Measurements from ENCODE around the gene BNC1.
"Not testable (repeated sequence)": the region's sequence is repeated elsewhere in the genome, so short reads cannot be mapped to it uniquely, and the experiment has no call there.

Gene BNC1

DNA sequence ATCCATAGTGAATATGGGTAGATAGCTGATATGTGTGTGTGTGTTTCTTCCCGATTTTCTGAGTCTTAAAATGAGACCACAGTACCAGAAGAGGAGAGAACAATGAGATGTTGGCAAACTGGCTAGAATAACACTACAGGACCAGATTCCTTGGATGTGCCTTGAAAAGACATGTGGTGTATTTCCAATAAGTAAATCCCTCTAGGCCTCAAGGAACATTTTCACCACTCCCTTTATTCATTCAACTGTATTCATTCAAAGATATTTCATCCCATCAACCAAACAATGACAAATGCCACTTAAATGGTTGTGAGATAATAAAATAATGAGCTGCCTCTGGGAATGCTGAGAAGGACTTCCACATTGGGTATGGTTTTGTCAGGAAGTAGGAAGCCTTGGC is 8.7 kb upstream of the BNC1 start:
- no peak for DNase-seq (ENCODE audit: low read depth, low spot score)

DNA sequence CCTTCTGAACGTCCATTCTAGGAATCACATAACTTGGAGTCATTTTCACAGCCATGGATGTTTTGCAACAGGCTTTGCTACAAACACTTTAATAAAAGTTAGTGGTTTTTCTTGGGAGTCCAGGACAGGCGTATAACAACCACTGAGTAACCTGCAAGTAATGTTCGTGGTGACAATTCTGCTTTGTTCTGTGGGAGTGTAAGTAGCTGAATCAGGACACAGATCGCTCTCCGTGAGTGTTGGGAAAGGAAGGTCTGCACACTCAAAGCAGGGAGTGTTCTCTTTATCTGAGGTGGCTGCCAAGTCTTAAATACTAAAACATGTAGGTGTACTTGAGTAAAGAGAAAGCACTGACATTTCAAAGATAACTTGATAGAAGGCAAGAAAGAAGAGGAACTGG is 7.9 kb upstream of the BNC1 start:
- no peak for DNase-seq (ENCODE audit: low read depth, low spot score)

DNA sequence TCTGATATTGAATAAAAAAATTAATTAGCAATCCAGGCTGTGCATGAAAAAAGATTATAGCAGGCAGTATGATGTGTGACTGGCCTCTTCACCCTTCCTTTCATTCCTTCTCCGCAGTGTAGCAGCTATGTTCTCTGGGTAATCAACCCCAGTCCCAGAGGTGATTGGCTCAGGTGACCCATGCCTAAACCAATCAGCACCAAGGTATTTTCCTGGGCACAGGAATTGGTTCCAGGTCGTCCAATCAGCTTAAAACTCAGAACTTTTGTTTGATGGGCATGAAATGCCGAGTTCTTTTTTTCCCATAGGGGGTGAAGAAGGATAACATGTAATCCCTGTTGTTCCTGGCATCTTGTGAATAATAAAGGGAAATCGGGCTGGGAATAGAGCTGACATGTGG is 5.8 kb upstream of the BNC1 start:
- DNase-seq (ENCODE audit: low read depth, low spot score) = no peak

DNA sequence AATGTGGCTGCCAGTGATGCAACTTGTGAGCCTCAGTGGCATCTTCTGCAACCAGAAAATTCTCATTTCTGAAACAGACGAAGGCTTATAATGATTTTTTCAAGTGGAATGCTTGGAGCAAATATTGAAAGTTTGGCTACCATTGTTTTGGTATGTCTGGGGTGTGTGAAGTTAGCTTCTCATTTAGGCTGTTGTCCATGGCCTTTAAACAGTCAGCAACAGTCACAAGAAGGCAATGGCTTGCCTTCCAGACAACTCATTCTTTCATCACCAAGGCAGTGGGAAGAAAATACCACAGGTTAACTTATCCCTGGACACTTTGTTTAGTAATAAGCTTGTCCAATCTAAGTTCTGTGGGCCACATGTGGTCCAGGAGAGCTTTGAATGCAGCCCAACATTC is 4.7 kb upstream of the BNC1 start:
- no peak for DNase-seq (ENCODE audit: low read depth, low spot score)

DNA sequence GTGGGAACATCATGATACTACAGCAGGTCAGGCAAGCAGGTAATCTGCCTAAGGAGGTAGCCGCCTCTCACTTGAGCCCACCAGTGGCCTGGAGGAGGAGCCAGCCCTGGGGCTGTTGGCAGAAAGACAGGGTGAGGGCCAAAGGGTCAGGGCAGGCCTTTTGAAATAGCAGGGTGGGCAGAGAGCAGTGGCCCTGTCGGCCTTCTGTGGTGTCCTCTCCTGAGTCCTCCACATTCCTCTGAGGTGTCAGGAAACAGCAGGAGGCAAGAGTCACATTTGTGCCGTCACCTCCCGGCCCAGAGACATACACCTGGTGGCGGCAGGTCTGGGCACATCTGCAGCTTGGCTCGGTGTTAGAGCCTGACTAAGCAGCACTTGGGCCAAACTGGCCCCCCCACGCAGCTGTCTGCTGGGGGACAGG is 3.9 kb upstream of the BNC1 start:
- no peak for DNase-seq (ENCODE audit: low read depth, low spot score)

DNA sequence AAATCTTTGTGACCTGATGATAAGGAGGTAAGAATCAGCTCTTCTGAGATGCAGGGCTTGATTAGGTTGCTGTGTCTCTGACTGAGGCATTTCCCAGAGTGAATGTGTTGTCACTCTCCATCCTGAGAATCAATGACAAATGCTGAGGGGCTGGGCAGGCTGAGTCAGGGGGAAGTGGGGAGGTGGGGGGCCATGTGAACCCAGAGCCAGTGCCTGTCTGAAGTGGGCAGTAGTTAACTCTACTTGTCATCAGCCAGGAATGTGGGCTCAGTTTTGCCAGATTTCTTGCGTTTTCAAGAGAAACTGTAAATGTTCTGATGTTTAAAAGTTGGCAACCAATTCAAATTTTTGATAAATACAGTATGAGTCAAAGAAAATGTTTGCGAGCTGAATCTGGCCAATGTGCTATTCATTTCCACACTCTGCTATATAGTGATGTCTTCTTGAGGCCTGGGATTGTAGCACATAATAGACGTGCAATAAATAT is 3.1 kb upstream of the BNC1 start:
- DNase-seq (ENCODE audit: low read depth, low spot score) = no peak

DNA sequence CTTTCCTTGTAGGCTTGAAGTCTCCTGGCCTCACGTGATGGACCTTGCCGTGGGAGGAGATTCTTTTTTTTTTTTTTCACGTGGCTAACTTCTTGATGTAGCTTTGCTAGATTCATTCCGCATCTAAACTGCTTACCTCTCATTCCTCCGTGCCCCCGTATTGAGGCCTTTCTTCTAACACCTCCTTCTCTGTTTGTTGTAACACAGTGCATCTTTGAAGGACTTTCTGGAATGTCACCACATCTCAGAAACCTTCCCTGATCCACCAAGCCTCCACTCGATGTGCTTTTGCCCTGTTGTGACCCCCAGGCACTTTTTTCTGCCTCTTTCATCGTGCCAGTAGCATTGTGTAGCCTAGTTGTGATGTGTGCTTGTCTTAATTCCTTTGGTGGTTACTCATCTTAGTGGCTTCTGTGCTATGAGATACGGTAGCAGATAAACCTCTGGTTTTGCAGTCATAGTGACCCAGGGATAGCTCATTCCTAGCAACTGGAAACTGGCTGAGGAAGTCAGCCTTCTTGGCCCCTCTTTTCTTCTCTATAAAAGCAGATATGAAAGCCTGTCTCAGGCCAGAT is 1.6 kb upstream of the BNC1 start:
- DNase-seq (ENCODE audit: low read depth, low spot score) = no peak

DNA sequence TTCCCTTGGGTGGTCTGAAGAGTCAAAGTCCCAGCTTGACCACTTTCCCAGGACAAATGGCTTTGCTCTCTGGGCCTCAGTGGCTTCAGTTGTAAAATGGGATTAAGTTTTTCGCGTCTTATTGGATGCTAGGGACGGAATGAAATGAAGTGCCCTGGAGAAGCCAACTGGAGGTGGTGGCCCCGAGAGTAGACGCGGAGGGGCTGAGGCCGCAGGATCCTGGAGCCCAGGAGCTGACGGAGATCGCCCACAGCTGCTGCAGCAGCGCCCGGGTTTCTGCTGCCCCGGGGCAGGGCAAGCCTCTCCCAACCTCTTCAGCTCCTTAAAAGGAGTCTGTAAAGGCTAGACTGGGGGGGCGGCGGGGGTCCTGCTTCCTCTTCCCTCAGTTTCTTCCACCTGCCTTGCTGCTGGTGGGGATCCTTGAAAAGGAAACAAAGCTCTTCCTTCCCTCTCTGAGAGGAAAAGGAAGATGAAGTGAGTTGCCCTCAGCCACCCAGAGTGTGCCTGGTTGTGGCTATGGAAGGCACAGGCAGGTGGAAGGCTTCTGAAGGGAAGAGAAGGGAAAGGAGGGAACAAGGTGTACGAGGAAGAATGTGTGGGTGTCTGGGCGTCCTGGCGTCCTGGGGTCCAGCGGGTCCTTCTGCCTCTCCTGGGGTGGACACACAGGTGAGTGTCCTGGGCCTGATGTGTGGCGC is 967 bp upstream of the BNC1 start:
- DNase-seq (ENCODE audit: low read depth, low spot score) = no peak

DNA sequence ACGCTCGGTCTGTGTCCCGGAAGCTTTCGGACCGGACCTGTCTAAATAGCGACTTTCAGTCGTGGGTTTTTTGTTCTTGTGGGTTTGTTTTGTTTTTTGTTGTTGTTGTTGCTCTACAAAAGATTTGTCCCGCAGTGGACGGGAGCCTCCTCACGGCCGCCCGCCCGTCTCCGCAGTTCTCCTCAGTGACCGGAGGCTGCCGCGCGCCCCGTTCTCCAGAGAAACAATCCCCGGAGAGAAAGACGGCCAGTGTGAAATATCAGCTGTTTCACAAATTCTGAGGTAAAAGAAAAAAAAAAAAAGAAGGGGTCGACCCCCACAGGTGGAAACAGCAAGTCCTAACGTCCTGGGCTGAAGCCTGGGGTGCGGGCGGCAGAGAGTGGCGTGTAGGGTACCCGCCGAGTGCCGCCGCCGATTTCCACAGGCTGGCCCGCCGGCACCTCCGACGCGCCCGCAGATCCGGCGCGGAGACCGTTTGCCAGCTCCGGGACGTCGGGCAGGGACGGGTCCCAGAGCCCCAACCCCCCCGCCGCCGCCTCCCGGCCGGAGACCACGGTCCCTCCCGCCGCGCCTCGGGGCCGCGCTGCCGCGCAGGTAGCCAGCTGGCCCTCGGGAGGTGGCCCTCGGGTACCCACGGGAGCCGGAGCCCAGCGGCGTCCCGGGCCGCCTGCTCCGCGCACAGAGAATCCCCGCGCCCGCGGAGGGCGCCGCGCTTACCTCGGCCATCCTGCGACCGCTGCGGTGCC is 478 bp downstream of the BNC1 start:
- DNase-seq (ENCODE audit: low read depth, low spot score) = no peak

DNA sequence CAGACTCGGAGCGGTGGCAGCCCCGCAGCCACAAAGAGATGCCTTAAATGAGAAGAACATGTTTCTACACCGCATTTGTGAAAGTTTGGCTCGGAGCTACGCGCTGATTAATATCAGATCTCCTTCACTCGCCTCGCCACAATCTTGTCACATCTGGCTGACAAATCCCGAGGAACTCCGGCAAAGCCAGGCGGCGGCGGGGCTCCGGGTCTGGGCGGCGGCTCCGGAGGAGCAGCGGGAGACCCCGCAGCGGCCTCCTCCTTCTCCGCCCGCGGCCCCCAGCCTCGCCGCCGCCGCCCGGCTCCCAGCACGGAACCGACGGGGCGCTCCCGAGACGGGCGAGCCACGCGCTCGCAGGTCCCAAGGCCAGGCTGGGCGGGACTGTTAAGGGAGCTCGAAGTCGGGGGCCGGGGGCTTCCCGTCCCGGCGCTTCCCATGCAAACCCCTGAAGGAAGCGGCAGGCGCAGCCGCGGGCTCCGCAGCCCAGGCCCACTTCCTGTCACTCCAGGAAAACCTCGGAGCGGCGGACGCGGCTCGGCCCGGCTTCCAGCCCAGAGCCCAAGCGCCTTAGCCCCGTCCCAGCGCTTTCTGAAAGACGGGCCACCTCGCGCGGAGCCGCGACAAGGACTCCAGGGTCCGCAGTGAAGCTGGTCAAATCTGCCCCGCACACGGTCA is 1.2 kb downstream of the BNC1 start:
- no peak for DNase-seq (ENCODE audit: low read depth, low spot score)

DNA sequence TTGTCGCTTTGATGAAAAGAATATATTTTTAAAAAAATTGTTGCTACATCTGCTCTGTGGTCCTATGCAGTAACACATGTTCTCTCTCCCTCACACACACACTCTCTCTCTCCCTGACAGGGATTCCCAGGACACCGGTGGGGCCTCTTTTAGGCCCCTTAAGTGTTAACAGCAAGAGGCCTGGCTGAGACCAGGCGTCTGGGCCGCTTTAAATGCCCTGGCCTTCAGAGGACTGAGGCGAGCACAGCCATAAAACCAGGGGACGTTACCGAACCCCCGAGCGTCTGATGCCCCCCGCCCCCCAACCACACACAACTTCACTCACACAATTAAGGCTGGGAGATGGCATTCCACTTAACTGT is 1.7 kb downstream of the BNC1 start:
- no peak for DNase-seq (ENCODE audit: low read depth, low spot score)

DNA sequence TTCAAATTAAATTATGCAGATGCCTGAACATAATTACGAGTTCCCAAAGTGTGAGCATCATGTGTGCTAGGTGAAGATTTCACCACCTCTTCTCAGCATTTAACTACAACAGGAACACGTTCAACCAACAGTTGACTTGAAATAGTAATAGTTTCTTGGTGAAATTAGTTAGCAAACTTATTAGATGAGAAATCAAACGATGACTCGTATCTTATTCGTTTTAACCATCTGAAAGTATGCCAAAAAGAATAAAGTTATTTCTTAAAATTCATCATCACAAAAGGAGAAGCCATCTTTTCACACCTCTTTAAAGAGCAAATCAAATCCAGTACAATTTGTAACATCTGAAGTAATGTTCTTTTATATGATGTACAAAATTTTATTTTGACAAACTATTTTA is 2.3 kb downstream of the BNC1 start:
- DNase-seq (ENCODE audit: low read depth, low spot score) = no peak

DNA sequence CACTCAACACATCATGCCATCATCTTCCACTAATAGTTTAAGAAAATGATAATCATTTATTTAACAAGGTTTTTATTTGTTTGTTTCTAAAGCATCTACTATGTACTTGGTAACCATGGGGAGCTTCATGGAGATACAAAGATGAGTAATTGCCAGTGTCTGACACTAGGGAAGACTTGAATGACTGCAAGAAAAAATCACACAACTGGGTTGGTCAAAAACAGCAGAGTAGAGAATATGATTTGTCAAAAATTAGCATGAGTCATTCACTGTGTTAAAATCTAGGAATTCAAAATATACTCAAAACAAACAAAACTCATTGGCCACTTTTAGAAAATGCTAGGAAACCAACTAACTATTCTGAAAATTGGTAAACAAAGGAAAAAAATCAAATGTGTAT is 6.3 kb downstream of the BNC1 start:
- DNase-seq (ENCODE audit: low read depth, low spot score) = no peak

DNA sequence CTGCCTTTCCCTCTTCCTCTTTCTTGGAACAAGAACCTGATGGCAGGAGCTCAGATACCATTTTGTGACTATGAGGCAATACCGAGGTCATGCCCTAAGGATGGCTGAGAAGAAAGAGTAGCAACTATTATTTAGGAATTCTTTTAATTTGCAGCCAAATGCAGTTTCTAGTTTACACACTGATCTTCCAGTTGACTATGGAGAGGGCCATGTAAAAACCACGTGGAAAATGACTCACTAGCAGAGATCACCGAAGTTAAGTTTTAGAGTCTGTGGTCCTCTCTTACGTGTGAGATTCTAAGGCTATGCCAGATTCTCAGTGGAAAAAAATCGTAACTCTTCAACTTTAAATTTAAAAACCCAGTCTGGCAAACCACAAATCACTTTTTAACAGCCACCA is 7.8 kb downstream of the BNC1 start:
- no peak for DNase-seq (ENCODE audit: low read depth, low spot score)

DNA sequence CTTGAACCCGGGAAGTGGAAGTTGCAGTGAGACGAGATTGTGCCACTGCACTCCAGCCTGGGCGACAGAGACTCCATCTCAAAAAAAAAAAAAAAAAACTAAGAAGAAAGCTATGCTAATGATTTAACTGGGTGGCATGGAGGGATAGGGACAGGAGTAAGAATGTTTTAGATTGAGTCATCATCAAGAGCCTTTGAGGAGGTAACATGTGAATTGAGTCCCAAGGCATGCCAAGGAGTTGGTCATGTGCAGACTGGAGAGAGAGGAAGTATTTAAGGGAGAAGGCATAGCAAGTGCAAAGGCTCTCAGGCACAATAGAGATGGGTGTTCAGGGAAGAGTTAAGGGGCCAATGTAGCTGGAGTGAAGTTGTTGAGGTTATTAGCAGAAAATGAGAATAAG is 9.1 kb downstream of the BNC1 start:
- no peak for DNase-seq (ENCODE audit: low read depth, low spot score)

DNA sequence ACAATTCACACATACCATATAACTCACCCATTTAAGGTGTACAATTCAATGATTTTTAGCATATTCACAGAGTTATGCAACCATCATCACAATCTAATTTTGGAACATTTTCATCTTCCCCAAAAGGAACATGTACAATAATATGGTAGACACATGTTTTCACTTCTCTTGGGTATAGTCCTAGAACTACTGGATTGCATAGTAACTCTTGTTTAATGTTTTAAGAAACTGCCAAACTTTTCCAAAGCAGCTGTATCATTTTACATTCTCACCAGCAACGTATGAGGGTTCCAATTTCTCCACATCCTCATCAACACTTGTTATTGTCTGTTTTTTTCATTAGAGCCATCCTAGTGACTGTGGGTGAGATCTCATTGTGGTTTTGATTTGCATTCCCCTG is 14.3 kb downstream of the BNC1 start:
- no peak for DNase-seq (ENCODE audit: low read depth, low spot score)

DNA sequence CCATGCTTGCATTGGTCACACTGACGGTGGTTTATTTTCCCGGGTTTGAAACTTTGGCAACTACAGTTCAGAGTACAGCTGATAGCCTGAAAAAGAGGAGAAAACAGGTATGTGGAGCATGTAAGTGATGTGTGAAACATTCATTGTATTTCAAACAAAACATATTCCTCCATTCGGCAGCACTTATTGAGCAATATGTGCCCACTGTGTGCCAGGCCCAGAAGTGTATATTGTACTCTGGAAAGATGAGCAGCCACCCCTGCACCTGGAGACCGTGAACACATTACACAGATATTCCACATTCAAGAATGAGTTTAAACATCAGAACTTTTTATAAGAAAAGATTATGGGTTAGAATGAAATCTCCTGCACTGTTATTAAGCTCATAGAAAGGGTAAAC is 16.3 kb downstream of the BNC1 start:
- DNase-seq (ENCODE audit: low read depth, low spot score) = no peak

DNA sequence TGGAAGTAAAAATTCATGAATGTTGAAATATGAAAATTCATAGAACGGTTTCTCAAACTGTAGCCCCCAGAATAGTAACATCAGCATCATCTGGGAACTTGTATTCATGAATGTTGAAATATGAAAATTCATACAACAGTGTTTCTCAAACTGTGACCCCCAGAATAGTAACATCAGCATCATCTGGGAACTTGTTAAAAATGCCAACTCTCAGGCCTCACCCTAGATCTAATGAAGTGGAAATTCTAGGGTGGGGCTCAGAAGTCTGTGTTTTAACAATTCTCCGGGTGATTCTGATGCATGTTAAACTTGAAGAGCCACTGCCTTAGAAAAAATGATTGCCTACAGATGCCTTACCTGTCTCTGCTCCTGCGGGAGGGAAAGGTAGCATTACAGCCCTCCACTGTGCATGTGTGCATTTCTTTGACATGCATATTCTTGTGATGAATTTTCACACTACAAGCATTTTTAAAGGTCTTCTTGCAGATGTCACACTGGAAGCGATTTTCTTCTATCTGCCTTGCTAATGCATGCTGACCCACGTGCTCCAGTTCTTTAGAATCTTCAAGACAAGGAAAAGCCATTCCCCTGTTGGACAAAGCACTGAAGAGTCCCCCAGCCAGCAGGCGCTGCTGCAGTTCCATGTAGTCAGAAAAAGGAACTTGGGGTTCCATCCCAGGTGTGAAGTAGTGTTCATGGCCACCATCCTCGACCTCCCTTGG is 21.7 kb downstream of the BNC1 start:
- no peak for DNase-seq (ENCODE audit: low read depth, low spot score)

DNA sequence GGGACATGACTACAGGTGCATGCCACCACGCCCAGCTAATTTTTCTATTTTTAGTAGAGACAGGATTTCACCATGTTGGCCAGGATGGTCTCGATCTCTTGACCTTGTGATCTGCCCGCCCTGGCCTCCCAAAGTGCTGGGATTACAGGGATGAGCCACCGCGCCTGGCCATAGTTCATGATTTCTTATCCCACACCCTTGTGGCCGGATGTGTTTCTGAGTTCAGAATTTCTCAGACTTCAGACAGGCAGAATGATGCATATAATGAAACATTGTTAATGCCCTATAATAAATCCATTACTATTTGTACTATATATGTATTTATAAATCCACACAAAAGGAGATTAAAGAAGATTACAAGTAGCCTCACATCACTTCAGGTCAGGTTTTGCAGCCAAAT is 22.3 kb downstream of the BNC1 start:
- not testable (repeated sequence) for DNase-seq (ENCODE audit: low read depth, low spot score)

DNA sequence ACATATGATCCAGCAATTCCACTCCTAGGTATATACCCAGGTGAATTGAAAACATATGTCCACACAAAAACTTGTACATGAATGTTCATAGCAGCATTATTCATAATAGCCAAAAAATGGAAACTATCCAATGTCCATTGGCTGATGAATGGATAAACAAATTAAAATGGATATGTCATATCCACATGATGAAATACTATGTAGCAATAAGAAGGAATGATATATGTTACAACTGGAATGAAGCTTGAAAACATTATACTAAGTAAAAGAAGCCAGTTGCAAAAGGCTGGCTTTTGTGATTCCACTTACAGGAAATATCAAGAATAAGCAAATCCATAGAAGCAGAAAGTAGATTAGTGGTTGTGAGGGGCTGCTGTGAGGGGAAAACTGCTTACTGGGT is 33.7 kb downstream of the BNC1 start:
- DNase-seq (ENCODE audit: low read depth, low spot score) = no peak

DNA sequence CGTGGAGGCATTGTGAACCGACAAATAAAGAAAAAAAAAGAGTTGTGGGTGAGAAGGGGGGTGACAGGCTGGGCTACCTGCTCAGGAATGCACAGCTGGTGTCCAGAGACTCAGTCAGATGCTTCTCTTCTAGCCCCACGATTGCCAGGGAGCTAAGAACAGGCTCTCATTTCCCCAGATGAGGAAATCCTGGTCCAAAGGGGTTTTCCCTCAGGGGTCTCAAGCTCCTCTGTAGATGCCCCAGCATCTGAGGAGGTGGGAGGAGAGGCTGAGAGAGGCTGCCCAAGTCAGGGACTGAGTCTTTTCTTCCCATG is 35.5 kb downstream of the BNC1 start:
- DNase-seq (ENCODE audit: low read depth, low spot score) = no peak
